Activated CD4-positive, alpha-beta T cell treated with anti-CD3 and anti-CD28 coated beads, Interleukin-10, Interleukin-2, amounts not matched to agents 100 ng/mL and 50 ng/mL, durations not matched to agents 16 hours and 8 hours (primary cell): ENCODE results near the gene BMAL1.

Source experiments
- DNase-seq: peaks from one replicate; pipeline ENCODE4 v3.0.0-alpha.2; 2020

Gene BMAL1

GRCh38 chr11:13347901-13348300, 70.3 kb downstream of the BMAL1 start:
- DNase-seq = no peak

- no peak for DNase-seq
Observed at GRCh38 chr11:13348305-13348704, 70.7 kb downstream of the BMAL1 start.

GRCh38 chr11:13349046-13349445, 71.5 kb downstream of the BMAL1 start:
- DNase-seq = no peak

- no peak for DNase-seq
Observed at GRCh38 chr11:13349581-13349980, 72.0 kb downstream of the BMAL1 start.

- no peak for DNase-seq
Observed at GRCh38 chr11:13352711-13353110, 75.1 kb downstream of the BMAL1 start.

- no peak for DNase-seq
Observed at GRCh38 chr11:13354335-13354734, 76.7 kb downstream of the BMAL1 start.

- DNase-seq = no peak
Observed at GRCh38 chr11:13355191-13355590, 77.6 kb downstream of the BMAL1 start.

GRCh38 chr11:13357232-13357631, 79.6 kb downstream of the BMAL1 start:
- no peak for DNase-seq

- DNase-seq = no peak
Observed at GRCh38 chr11:13358596-13359270, 81.1 kb downstream of the BMAL1 start.

GRCh38 chr11:13362596-13363109, 85.1 kb downstream of the BMAL1 start:
- no peak for DNase-seq

GRCh38 chr11:13364388-13364787, 86.8 kb downstream of the BMAL1 start:
- DNase-seq = no peak

GRCh38 chr11:13366266-13367026, 88.9 kb downstream of the BMAL1 start:
- no peak for DNase-seq

GRCh38 chr11:13367115-13367514, 89.5 kb downstream of the BMAL1 start:
- no peak for DNase-seq

- DNase-seq = no peak
Observed at GRCh38 chr11:13368041-13368446, 90.5 kb downstream of the BMAL1 start.

- DNase-seq = no peak
Observed at GRCh38 chr11:13373216-13373615, 95.6 kb downstream of the BMAL1 start.

- DNase-seq = no peak
Observed at GRCh38 chr11:13375798-13376197, 98.2 kb downstream of the BMAL1 start.

- no peak for DNase-seq
Observed at GRCh38 chr11:13376402-13376801, 98.8 kb downstream of the BMAL1 start.

- no peak for DNase-seq
Observed at GRCh38 chr11:13376838-13377237, 99.2 kb downstream of the BMAL1 start.

- DNase-seq = no peak
Observed at GRCh38 chr11:13378316-13378715, 100.7 kb downstream of the BMAL1 start.

GRCh38 chr11:13380731-13381130, 103.1 kb downstream of the BMAL1 start:
- no peak for DNase-seq

GRCh38 chr11:13382751-13383150, 105.2 kb downstream of the BMAL1 start:
- DNase-seq = no peak

- DNase-seq = peak; percentile 36
Observed at GRCh38 chr11:13384908-13385640, 107.5 kb downstream of the BMAL1 start.

GRCh38 chr11:13386567-13386966, 109.0 kb downstream of the BMAL1 start:
- no peak for DNase-seq

- no peak for DNase-seq
Observed at GRCh38 chr11:13388741-13389140, 111.2 kb downstream of the BMAL1 start.
